IMR-90 (cell line): ENCODE data around the gene MNAT1. TPM values are rescaled to one million over a fixed set of nuclear protein-coding genes. Genes with fewer than 3 reads are reported as not detected.

ENCODE experiments used
- ATAC-seq: fragments of 200-7000 bp; cut with Tn5 transposase; 2 replicates; pipeline ENCODE4 v1.9.1; 2020; ENCODE audit warnings: low read depth, mild to moderate bottlenecking, moderate library complexity
- BruUV-seq: library from RNA; stranded (reverse); fragments of 400-500 nt; replicated peaks from 2 replicates; lab custom pipeline; 2021; lab: Mats Ljungman, UMichigan
- CTCF ChIA-PET: fragments of 300-600 bp; formaldehyde crosslinking; extraction: SDS; loops from one replicate; lab custom pipeline; 2021; ENCODE audit warnings: antibody characterized with exemption; lab: Yijun Ruan, JAX
- POLR2A ChIA-PET: fragments of 300-600 bp; sonication (Branson Sonifier 250); formaldehyde crosslinking; loops from one replicate; lab custom pipeline; 2022; ENCODE audit warnings: antibody characterized with exemption; ENCODE audit not compliant: unreplicated experiment; lab: Charles Lee
- DNase-seq: peaks from one replicate; pipeline ENCODE4 v3.0.0; 2013
- H2AFZ ChIP-seq: replicated peaks from 2 replicates; pipeline ENCODE3; 2013; ENCODE audit warnings: low read length, mild to moderate bottlenecking; ENCODE audit not compliant: poor library complexity
- H2AK5ac ChIP-seq: 2 replicates; pipeline ENCODE4 v1.6.1; 2013; ENCODE audit warnings: low read depth, low read length, inconsistent platforms
- H2AK9ac ChIP-seq: replicated peaks from 2 replicates; pipeline ENCODE3; 2013; ENCODE audit warnings: mild to moderate bottlenecking, low read depth, low read length, moderate library complexity; ENCODE audit not compliant: poor library complexity
- H2BK120ac ChIP-seq: 2 replicates; pipeline ENCODE4 v1.6.1; 2013; ENCODE audit warnings: low read depth, low read length, inconsistent platforms
- H2BK15ac ChIP-seq: 3 replicates; pipeline ENCODE4 v1.6.1; 2013; ENCODE audit warnings: low read depth, low read length, inconsistent platforms
- H2BK20ac ChIP-seq: 2 replicates; pipeline ENCODE4 v1.6.1; 2013; ENCODE audit warnings: low read depth, mild to moderate bottlenecking, inconsistent platforms, low read length, moderate library complexity
- H2BK5ac ChIP-seq: 2 replicates; pipeline ENCODE4 v1.6.1; 2013; ENCODE audit warnings: mild to moderate bottlenecking, low read depth, low read length, inconsistent platforms; ENCODE audit not compliant: poor library complexity, severe bottlenecking
- H3K14ac ChIP-seq: replicated peaks from 2 replicates; pipeline ENCODE4 v1.6.1; 2013; ENCODE audit warnings: low read depth, low read length, inconsistent platforms
- H3K18ac ChIP-seq: 2 replicates; pipeline ENCODE4 v1.6.1; 2013; ENCODE audit warnings: low read depth, low read length, control low read depth
- H3K23ac ChIP-seq: 2 replicates; pipeline ENCODE4 v1.6.1; 2013; ENCODE audit warnings: low read depth, low read length, inconsistent platforms
- H3K27ac ChIP-seq: 2 replicates; pipeline ENCODE4 v1.5.1; 2013; ENCODE audit warnings: mild to moderate bottlenecking, control low read depth, low read length; ENCODE audit not compliant: insufficient read depth
- H3K27me3 ChIP-seq: 2 replicates; pipeline ENCODE4 v1.6.1; 2013; ENCODE audit warnings: low read length; ENCODE audit not compliant: control insufficient read depth, insufficient read depth
- H3K36me3 ChIP-seq: 2 replicates; pipeline ENCODE4 v1.6.1; 2013; ENCODE audit warnings: low read length, mixed read lengths; ENCODE audit not compliant: control insufficient read depth, insufficient read depth
- H3K4ac ChIP-seq: 2 replicates; pipeline ENCODE4 v1.6.1; 2013; ENCODE audit warnings: low read depth, low read length, inconsistent platforms
- H3K4me1 ChIP-seq: 2 replicates; pipeline ENCODE4 v1.6.1; 2013; ENCODE audit warnings: low read length, mixed read lengths; ENCODE audit not compliant: control insufficient read depth, insufficient read depth
- H3K4me2 ChIP-seq: 2 replicates; pipeline ENCODE4 v1.6.1; 2013; ENCODE audit warnings: low read depth, mild to moderate bottlenecking, control low read depth, low read length, moderate library complexity
- H3K4me3 ChIP-seq: 2 replicates; pipeline ENCODE4 v1.5.1; 2013; ENCODE audit warnings: low read depth, mild to moderate bottlenecking, control low read depth, low read length, moderate library complexity; ENCODE audit not compliant: insufficient read depth
- H3K56ac ChIP-seq: 2 replicates; pipeline ENCODE4 v1.6.1; 2013; ENCODE audit warnings: low read length, inconsistent platforms; ENCODE audit not compliant: insufficient read depth; ENCODE audit errors: extremely low read depth
- H3K79me1 ChIP-seq, 2 experiments: 2 replicates each; pipeline ENCODE4 v1.6.1; 2013; ENCODE audit warnings: low read length in 2 of 2, inconsistent platforms in 1 of 2, low read depth in 1 of 2
- H3K9ac ChIP-seq: 2 replicates; pipeline ENCODE4 v1.6.1; 2013; ENCODE audit warnings: low read depth, low read length, control low read depth
- H3K9me1 ChIP-seq: 2 replicates; pipeline ENCODE4 v1.6.1; 2013; ENCODE audit warnings: low read length, inconsistent platforms; ENCODE audit not compliant: insufficient read depth
- H3K9me3 ChIP-seq: 2 replicates; pipeline ENCODE4 v1.6.1; 2013; ENCODE audit warnings: low read length; ENCODE audit not compliant: control insufficient read depth, insufficient read depth
- H4K20me1 ChIP-seq: 2 replicates; pipeline ENCODE4 v1.6.1; 2013; ENCODE audit warnings: low read length, inconsistent platforms; ENCODE audit not compliant: insufficient read depth
- H4K5ac ChIP-seq: 2 replicates; pipeline ENCODE4 v1.6.1; 2013; ENCODE audit warnings: mild to moderate bottlenecking, low read depth, low read length, control low read depth
- H4K8ac ChIP-seq, 2 experiments: 2 replicates each; pipeline ENCODE4 v1.6.1; 2013; ENCODE audit warnings: low read depth in 2 of 2, low read length in 2 of 2, control low read depth in 1 of 2, inconsistent platforms in 1 of 2
- H4K91ac ChIP-seq: 2 replicates; pipeline ENCODE4 v1.6.1; 2013; ENCODE audit warnings: low read depth, low read length, inconsistent platforms; ENCODE audit not compliant: insufficient read depth
- BHLHE40 ChIP-seq: fragments of 150-350 bp; IDR thresholded peaks from 2 replicates; pipeline ENCODE4 v1.6.1; 2016; ENCODE audit warnings: mild to moderate bottlenecking, low read depth, low read length
- CEBPB ChIP-seq: IDR thresholded peaks from 2 replicates; pipeline ENCODE4 v1.6.1; 2012; ENCODE audit warnings: low read depth, low read length, improper control_type of control experiment
- CTCF ChIP-seq: conservative IDR thresholded peaks from 2 replicates; pipeline ENCODE4 v1.5.1; 2012; ENCODE audit warnings: mild to moderate bottlenecking, low read depth, low read length, improper control_type of control experiment
- ELK1 ChIP-seq: fragments of 150-350 bp; IDR thresholded peaks from 2 replicates; pipeline ENCODE4 v1.6.1; 2016; ENCODE audit warnings: low read depth, mild to moderate bottlenecking, low read length, moderate library complexity, borderline replicate concordance
- FOS ChIP-seq: fragments of 150-350 bp; IDR thresholded peaks from 2 replicates; pipeline ENCODE4 v1.6.1; 2016; ENCODE audit warnings: low read depth, low read length
- MAZ ChIP-seq: IDR thresholded peaks from 2 replicates; pipeline ENCODE4 v1.6.1; 2012; ENCODE audit warnings: low read depth, mild to moderate bottlenecking, low read length, improper control_type of control experiment, moderate library complexity, borderline replicate concordance
- MXI1 ChIP-seq: IDR thresholded peaks from 2 replicates; pipeline ENCODE4 v1.6.1; 2012; ENCODE audit warnings: low read depth, mild to moderate bottlenecking, low read length, moderate library complexity, borderline replicate concordance
- NFE2L2 ChIP-seq: fragments of 150-350 bp; IDR thresholded peaks from 2 replicates; pipeline ENCODE4 v1.6.1; 2016; ENCODE audit warnings: low read depth, mild to moderate bottlenecking, low read length
- POLR2A ChIP-seq: IDR thresholded peaks from 2 replicates; pipeline ENCODE4 v1.6.1; 2012; ENCODE audit warnings: mild to moderate bottlenecking, low read depth, low read length
- RAD21 ChIP-seq: IDR thresholded peaks from 2 replicates; pipeline ENCODE4 v1.6.1; 2012; ENCODE audit warnings: low read length, improper control_type of control experiment
- RFX5 ChIP-seq: IDR thresholded peaks from 2 replicates; pipeline ENCODE4 v1.8.0; 2012; ENCODE audit warnings: low read depth, mild to moderate bottlenecking, low read length, moderate library complexity
- SMC3 ChIP-seq: fragments of 150-350 bp; IDR thresholded peaks from 2 replicates; pipeline ENCODE4 v1.6.1; 2016; ENCODE audit warnings: low read depth, mild to moderate bottlenecking, antibody characterized with exemption, low read length, moderate library complexity
- USF2 ChIP-seq: fragments of 150-350 bp; IDR thresholded peaks from 2 replicates; pipeline ENCODE4 v1.6.1; 2017; ENCODE audit warnings: mild to moderate bottlenecking, antibody characterized with exemption, low read length, low read depth
- WGBS, 2 experiments: methylation state at CpG; one replicate each; pipeline versions ENCODE4 v1.1.5 to v1.1.7; 2013; ENCODE audit warnings: missing lambda C conversion rate in 2 of 2; ENCODE audit not compliant: insufficient read length in 1 of 2; ENCODE audit errors: extremely low coverage in 2 of 2; 5-methylcytosine and 5-hydroxymethylcytosine counted together
- dilution Hi-C: fragments of 300-500 bp; cut with HindIII; formaldehyde crosslinking; loops from one replicate; pipeline ENCODE4 v1.14.3; 2018; ENCODE audit warnings: low sequenced_read_pairs; ENCODE audit not compliant: unreplicated experiment
- in situ Hi-C: fragments of 300-500 bp; cut with MboI; formaldehyde crosslinking; loops from 3 replicates; pipeline ENCODE4 v1.14.3; 2019; ENCODE audit warnings: low sequenced_read_pairs, inconsistent platforms, mixed read lengths
- intact Hi-C: fragments of 100-400 bp; cut with micrococcal nuclease; formaldehyde crosslinking; loops from 2 replicates; pipeline ENCODE4 v1.10.0; 2022
- polyA plus RNA-seq, 3 experiments: library from polyadenylated mRNA; depleted of rRNA; stranded (reverse); fragments of >200 nt; gene quantifications; 2 replicates each; pipeline ENCODE4 v1.2.3, GENCODE V29; 2012; ENCODE audit warnings: low replicate concordance in 1 of 3
- total RNA-seq: library from RNA; depleted of rRNA; stranded (reverse); fragments of >200 nt; gene quantifications from 2 replicates; pipeline ENCODE4 v1.2.3, GENCODE V29; 2012

MNAT1 gene
- total and polyA plus RNA-seq, 2 of the 4 experiments (the other 2 are of a cell fraction) = 48.2 to 53.0 TPM

GRCh38 chr14:60723907-60724618, 10.5 kb upstream of the MNAT1 start, which contains the start of gene SIX4:
SIX4 (minus strand) TSS chr14:60724351; CDS start chr14:60724074, 277 bp downstream.
- dilution Hi-C loops = no loop called here
- 0% methylated on average over 2 of the region's 36 CpGs; no CpG with 5 or more reads in 1 of the 2 experiments for WGBS, 2 experiments
- H3K23ac ChIP-seq = peak within 1 kb of the TSS; percentile 85
- TF ChIP-seq BHLHE40 (peak; percentile 49), MXI1 (peak; percentile 88), CEBPB (peak; percentile 56; the same call in 1 of the 2 replicates), NFE2L2 (no peak), MAZ (peak; percentile 58; the same call in 1 of the 2 replicates), SMC3 (no peak), RAD21 (peak; percentile 6; the same call in 1 of the 2 replicates), CTCF (no peak), ELK1 (no peak), RFX5 (no peak), FOS (no peak; the same call in 1 of the 2 replicates), USF2 (peak; percentile 54; the same call in 1 of the 2 replicates), POLR2A (peak; percentile 82)

More at GRCh38 chr14:60723907-60724618, 10.5 kb upstream of the MNAT1 start, which contains the start of gene SIX4:
- peak within 1 kb of the TSS; percentile 85 for H4K91ac ChIP-seq
- peak within 1 kb of the TSS; percentile 80 for H3K9ac ChIP-seq
- H4K8ac ChIP-seq = peak within 1 kb of the TSS; percentile 21 to 86; a peak in 3 of 4 replicates
- H3K56ac ChIP-seq = peak within 1 kb of the TSS; percentile 89
- ATAC-seq = peak; percentile 81
- no peak within 1 kb of the TSS for H2BK20ac ChIP-seq
- POLR2A ChIA-PET = interaction anchor here (0.6 to 0.7 kb wide), 2 partner anchors 258 to 376 kb away, joined by 5 to 14 read pairs; no protein-coding TSS in a partner anchor
- H2AK9ac ChIP-seq = peak within 1 kb of the TSS; percentile 97
- in situ Hi-C loops (loop anchor here (5.0 kb wide), 2 partner anchors 87 to 258 kb away; partner anchors contain the start of genes SLC38A6 and TRMT5), intact Hi-C loops (loop anchor here (1.0 to 5.0 kb wide), 4 partner anchors 10 to 528 kb away; partner anchors contain the start of gene MNAT1)
- H3K79me1 ChIP-seq = peaks cover 17 to 37% of the 10 kb centered on the region in 2 experiments; a peak in 3 of 4 replicates
- H2BK15ac ChIP-seq = peak within 1 kb of the TSS; percentile 49; the same call in 2 of the 3 replicates
- H3K4me1 ChIP-seq = peaks cover 10% of the 10 kb centered on the region
- H3K4ac ChIP-seq = peak within 1 kb of the TSS; percentile 87
- CTCF ChIA-PET = interaction anchor here (1.0 kb wide), 1 partner anchor 9 kb away, joined by 3 read pairs; no protein-coding TSS in a partner anchor
- peak within 1 kb of the TSS; percentile 63 for H2BK120ac ChIP-seq
- H3K27me3 ChIP-seq = no peaks in the 10 kb centered on the region
- no peaks in the 10 kb centered on the region for H3K9me3 ChIP-seq
- H2AFZ ChIP-seq = peak within 1 kb of the TSS; percentile 90
- BruUV-seq = no TSS peak
- H3K18ac ChIP-seq = peak within 1 kb of the TSS; percentile 98
- peak within 1 kb of the TSS; percentile 94 for H3K14ac ChIP-seq
- peak; percentile 92 for DNase-seq
- H3K9me1 ChIP-seq = peaks cover 9% of the 10 kb centered on the region
- peak within 1 kb of the TSS; percentile 93 for H4K5ac ChIP-seq
- peak within 1 kb of the TSS; percentile 89 for H3K4me2 ChIP-seq
- H3K27ac ChIP-seq = peak within 1 kb of the TSS; percentile 78
- peak within 1 kb of the TSS; percentile 97 for H2BK5ac ChIP-seq
- H3K4me3 ChIP-seq = peak within 1 kb of the TSS; percentile 71
- peak within 1 kb of the TSS; percentile 69 for H2AK5ac ChIP-seq
- peaks cover 13% of the 10 kb centered on the region for H3K36me3 ChIP-seq
- H4K20me1 ChIP-seq = peaks cover 31% of the 10 kb centered on the region; the same call in 1 of the 2 replicates
